HG03378 (cell line): ENCODE results near the gene CHST12.

Experiments
- ATAC-seq: cut with Tn5 transposase; IDR thresholded peaks from one replicate; pipeline ENCODE4 v1.9.1; 2021; ENCODE audit warnings: mild to moderate bottlenecking, moderate library complexity; ENCODE audit not compliant: unreplicated experiment

CHST12 gene

GRCh38 chr7:2433713-2434550 is 30.5 kb downstream of the CHST12 start:
- no peak for ATAC-seq

- no peak for ATAC-seq
These were observed 31.7 kb downstream of the CHST12 start for GRCh38 chr7:2435146-2435545.

GRCh38 chr7:2436341-2437104 is 33.1 kb downstream of the CHST12 start:
- ATAC-seq = no peak

GRCh38 chr7:2437136-2437535 is 33.7 kb downstream of the CHST12 start:
- no peak for ATAC-seq

- ATAC-seq = no peak
These were observed 34.2 kb downstream of the CHST12 start for GRCh38 chr7:2437537-2438148.

- no peak for ATAC-seq
These were observed 34.8 kb downstream of the CHST12 start for GRCh38 chr7:2438186-2438585.

GRCh38 chr7:2438775-2439174 is 35.4 kb downstream of the CHST12 start:
- no peak for ATAC-seq

- ATAC-seq = no peak
These were observed 37.3 kb downstream of the CHST12 start for GRCh38 chr7:2440608-2441245.

- ATAC-seq = no peak
These were observed 38.1 kb downstream of the CHST12 start for GRCh38 chr7:2441430-2442058.

- no peak for ATAC-seq
These were observed 40.1 kb downstream of the CHST12 start for GRCh38 chr7:2443491-2443890.

- no peak for ATAC-seq
These were observed 41.1 kb downstream of the CHST12 start for GRCh38 chr7:2444476-2444875.

- no peak for ATAC-seq
These were observed 41.6 kb downstream of the CHST12 start for GRCh38 chr7:2445047-2445446.

GRCh38 chr7:2445898-2446555 is 42.6 kb downstream of the CHST12 start:
- no peak for ATAC-seq

- no peak for ATAC-seq
These were observed 43.3 kb downstream of the CHST12 start for GRCh38 chr7:2446676-2447075.

- ATAC-seq = no peak
These were observed 47.0 kb downstream of the CHST12 start for GRCh38 chr7:2450198-2451107.

GRCh38 chr7:2451171-2452073 is 48.0 kb downstream of the CHST12 start:
- no peak for ATAC-seq

- no peak for ATAC-seq
These were observed 48.7 kb downstream of the CHST12 start for GRCh38 chr7:2452074-2452507.

- no peak for ATAC-seq
These were observed 49.3 kb downstream of the CHST12 start for GRCh38 chr7:2452643-2453270.
